ENCODE data around the gene BRSK2.

Gene BRSK2

GRCh38 chr11:1455032-1455762, 65.5 kb downstream of the BRSK2 start:
- no peak for DNase-seq

- DNase-seq = no peak
Observed at GRCh38 chr11:1455763-1456060, 66.0 kb downstream of the BRSK2 start.

- DNase-seq = no peak
Observed at GRCh38 chr11:1456176-1456575, 66.4 kb downstream of the BRSK2 start.

- no peak for DNase-seq
Observed at GRCh38 chr11:1456596-1457325, 67.0 kb downstream of the BRSK2 start.

GRCh38 chr11:1457326-1457680, 67.6 kb downstream of the BRSK2 start:
- no peak for DNase-seq

- no peak for DNase-seq
Observed at GRCh38 chr11:1457856-1458255, 68.1 kb downstream of the BRSK2 start.

- no peak for DNase-seq
Observed at GRCh38 chr11:1458340-1459218, 68.8 kb downstream of the BRSK2 start.

GRCh38 chr11:1459219-1459575, 69.5 kb downstream of the BRSK2 start:
- no peak for DNase-seq

- DNase-seq = no peak
Observed at GRCh38 chr11:1459764-1460395, 70.1 kb downstream of the BRSK2 start.

- DNase-seq = no peak
Observed at GRCh38 chr11:1460396-1460985, 70.8 kb downstream of the BRSK2 start.

GRCh38 chr11:1460986-1461825, 71.5 kb downstream of the BRSK2 start:
- DNase-seq = no peak

GRCh38 chr11:1461826-1462697, 72.3 kb downstream of the BRSK2 start:
- no peak for DNase-seq

GRCh38 chr11:1462698-1462975, 72.9 kb downstream of the BRSK2 start:
- no peak for DNase-seq

GRCh38 chr11:1463056-1463455, 73.3 kb downstream of the BRSK2 start:
- DNase-seq = no peak

- DNase-seq = no peak
Observed at GRCh38 chr11:1466784-1467183, 77.0 kb downstream of the BRSK2 start.

- no peak for DNase-seq
Observed at GRCh38 chr11:1467270-1467669, 77.5 kb downstream of the BRSK2 start.

GRCh38 chr11:1468002-1468401, 78.3 kb downstream of the BRSK2 start:
- DNase-seq = no peak

- DNase-seq = no peak
Observed at GRCh38 chr11:1468473-1469066, 78.8 kb downstream of the BRSK2 start.

GRCh38 chr11:1469287-1469910, 79.7 kb downstream of the BRSK2 start:
- DNase-seq = no peak

- no peak for DNase-seq
Observed at GRCh38 chr11:1469911-1470680, 80.4 kb downstream of the BRSK2 start.
